Kidney glomerular epithelial cell (primary cell): ENCODE data around the gene LIPE.

ENCODE experiments used
- DNase-seq: peaks from one replicate; lab custom pipeline; 2025; lab: John Stamatoyannopoulos, UW

The LIPE gene

GRCh38 chr19:42380155-42380554 lies 47.0 kb downstream of the LIPE start:
- DNase-seq = no peak

DNA sequence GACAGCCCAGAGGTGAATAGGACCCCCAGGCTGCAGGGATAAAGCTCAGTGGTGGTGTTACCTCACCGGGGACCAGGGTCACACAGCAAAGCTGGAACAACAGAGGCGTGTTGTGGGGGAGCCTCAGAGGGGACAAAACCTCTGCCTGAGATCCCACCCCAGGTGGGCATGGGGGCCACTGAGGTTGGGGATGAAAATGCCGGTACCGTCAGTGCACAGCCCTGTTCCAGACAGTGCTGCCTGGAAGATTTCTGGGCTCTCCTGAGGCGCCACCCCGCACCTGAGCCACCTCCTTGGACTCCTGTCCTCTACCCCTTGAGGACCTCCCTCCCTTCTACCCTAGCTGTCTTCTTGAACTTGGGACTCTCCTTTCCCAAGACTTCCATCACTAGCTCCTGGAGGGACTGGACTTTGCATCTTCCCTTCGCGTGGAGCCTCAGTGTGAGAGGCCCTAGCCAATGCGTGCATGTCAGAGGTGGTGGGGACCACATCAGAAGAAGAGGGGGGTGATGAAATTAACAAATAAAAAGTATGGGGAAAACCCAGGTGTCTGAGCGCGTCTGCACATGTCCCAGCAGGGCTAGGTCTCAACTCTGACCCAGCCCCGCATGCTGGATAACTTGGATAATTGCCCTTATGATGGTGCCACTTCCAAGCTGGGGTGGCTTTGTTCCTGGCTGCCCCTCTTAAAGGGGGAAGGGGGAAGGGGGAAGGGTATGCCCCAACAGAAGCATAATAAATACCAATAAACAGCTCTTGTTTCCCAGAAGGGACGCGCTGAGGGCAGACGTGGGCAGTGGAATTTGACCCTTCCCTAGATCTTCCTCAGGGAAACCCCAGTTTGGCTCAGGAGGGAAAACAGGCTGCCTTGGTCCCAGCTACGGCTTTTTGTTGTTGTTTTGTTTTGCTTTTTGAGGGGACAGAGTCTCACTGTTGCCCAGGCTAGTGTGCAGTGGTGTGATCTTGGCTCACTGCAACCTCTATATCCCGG lies 48.7 kb downstream of the LIPE start:
- no peak for DNase-seq

- DNase-seq = no peak
Observed at GRCh38 chr19:42376177-42376555, 51.0 kb downstream of the LIPE start.

- no peak for DNase-seq
Observed at GRCh38 chr19:42375415-42376176, 51.6 kb downstream of the LIPE start.

DNA sequence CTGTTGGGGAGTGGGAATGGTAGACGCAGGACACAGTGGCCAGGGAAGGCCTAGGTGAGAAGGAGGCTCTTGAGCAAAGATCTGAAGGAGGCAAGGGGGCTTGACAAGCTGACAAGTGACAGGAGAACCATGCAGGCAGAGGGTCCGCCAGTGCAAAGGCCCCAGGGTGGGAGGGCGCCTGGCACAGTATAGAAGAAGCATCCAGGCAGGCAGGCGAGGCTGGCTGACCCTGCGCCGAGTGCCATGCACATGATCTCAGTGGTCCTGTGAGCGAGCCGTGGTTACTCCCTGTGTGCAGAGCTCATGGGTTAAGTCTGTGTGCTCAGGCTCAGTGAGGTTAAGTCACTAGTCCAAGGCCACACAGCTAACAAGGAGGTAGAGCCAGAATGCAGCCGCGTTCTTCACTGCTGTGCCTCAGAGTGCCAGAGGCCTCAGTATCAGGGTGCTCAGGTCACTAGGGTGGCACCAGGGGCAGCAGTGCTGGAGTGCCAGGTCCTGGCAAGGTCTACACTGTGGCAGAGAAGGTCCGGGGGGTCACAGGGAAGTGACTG lies 52.3 kb downstream of the LIPE start:
- DNase-seq = no peak

DNA sequence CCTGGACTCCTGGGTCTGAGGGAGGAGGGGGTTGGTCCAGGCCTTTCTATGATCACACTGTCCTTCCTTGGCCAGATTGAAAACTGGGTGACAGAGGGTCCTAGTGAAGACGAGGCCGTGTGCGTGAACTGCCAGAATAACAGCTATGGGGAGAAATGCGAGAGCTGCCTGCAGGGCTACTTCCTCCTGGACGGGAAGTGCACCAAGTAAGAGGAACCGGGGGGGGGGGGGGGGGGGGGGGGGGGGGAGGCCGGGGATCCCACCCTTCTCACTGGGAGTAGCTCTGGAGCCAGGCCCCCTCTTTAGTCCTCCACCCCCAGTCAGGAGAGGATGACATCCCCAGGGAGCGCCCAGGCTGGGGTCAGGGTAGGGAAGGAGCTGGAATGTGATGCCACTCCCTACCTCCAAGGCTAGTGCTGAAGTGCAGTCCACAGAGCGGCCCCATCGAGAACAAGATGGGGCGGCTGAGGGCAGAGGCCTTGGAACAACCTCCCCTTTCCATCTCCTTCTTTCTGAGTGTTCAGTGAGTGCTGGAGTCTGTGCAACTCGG lies 56.5 kb downstream of the LIPE start:
- no peak for DNase-seq

DNA sequence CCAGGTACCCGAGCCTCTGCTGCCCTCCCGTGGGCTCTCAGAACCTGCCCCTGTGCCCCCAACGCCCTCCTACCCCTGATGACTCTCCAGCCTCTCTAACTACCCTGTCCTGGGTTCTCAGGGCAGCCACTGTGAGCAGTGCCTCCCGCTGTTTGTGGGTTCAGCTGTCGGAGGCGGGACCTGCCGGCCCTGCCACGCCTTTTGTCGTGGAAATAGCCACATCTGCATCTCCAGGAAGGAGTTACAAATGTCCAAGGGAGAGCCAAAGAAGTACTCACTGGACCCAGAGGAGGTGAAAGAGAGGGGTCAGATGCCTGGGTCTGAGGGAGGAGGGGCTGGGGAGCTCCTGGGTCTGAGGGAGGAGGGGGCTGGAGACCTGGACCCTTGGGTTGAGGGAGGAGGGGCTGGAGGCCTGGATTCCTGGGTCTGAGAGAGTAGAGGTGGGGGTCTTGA lies 57.1 kb downstream of the LIPE start:
- no peak for DNase-seq

DNA sequence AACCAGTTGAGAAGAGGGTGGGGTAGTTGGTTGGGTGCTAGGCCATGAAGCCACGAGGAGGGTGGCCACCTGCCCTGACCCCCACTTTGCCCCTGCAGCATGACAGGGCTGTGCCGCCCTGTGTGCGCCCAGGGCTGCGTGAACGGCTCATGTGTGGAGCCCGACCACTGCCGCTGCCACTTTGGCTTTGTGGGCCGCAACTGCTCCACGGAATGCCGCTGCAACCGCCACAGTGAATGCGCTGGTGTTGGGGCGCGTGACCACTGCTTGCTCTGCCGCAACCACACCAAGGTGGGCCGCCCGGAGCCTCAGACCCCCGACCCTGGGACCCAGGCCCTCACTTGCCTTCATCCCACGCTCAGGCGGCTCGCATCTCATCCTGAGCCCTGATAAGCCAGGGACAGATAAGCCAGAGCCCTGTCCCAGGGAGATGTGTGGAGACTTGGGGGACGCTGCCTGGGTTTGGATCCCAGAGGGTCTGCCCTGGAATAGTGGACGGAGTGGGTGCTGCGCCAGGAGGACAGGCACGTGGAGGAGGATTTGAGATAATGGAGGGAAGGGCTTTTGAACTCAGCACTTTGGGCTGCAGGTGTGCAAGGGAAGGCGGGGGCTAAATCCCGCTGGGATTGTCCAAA lies 57.6 kb downstream of the LIPE start:
- DNase-seq = no peak

- no peak for DNase-seq
Observed at GRCh38 chr19:42368765-42369164, 58.4 kb downstream of the LIPE start.

GRCh38 chr19:42368360-42368759 lies 58.8 kb downstream of the LIPE start:
- no peak for DNase-seq

GRCh38 chr19:42367929-42368328 lies 59.3 kb downstream of the LIPE start:
- DNase-seq = no peak

DNA sequence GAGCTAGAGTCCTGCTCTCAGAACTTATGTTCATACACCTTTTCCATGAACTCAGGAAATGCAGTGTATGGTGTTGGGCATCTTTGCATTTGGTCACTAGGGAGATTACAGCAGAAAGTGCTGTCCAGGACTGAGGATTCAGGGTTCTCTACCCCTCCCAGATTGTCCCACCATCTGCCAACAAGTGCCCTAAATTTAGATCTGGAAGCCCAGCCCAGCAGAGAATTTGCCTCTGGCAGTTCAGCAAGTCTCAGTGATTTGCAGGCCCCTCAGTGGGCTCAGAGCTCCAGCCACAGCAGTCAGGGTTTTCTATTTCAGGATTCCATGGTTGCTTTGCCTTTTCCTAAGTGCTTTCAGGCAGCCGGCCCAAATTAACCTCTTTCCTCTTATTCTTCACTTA lies 60.5 kb downstream of the LIPE start:
- no peak for DNase-seq

GRCh38 chr19:42363614-42364346 lies 63.4 kb downstream of the LIPE start:
- DNase-seq = no peak

DNA sequence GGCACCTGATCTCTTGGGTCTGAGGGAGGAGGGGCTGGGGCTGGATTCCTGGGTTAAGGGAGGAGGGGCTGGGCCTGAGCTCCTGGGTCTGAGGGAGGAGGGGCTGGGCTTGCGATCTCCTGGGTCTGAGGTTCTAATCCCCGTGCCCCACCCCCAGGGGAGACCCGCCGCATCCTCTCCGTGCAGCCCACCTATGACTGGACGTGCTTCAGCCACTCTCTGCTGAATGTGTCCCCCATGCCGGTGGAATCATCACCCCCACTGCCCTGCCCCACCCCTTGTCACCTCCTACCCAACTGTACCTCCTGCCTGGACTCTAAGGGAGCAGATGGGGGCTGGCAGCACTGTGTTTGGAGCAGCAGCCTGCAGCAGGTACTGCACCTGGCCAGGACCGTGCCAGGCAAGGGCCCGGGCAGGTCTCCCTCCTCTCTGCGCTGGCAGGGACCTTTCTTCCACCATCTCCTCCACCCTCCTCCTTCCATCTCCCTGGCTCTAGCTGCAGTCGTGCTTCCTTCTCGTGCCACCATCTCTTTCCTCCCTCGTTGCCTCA lies 64.2 kb downstream of the LIPE start:
- no peak for DNase-seq

DNA sequence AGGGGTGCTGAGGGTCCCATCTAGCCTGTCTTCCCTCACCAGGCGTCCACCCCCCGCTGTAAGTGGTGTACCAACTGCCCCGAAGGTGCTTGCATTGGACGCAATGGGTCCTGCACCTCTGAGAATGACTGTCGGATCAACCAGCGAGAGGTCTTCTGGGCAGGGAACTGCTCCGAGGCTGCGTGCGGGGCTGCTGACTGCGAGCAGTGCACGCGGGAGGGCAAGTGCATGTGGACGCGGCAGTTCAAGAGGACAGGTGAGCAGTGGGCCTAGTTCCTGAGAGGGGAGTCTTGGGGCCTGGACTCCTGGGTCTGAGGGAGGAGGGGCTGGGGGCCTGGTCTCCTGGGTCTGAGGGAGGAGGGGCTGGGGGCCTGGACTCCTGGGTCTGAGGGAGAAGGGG lies 64.8 kb downstream of the LIPE start:
- DNase-seq = no peak

- DNase-seq = no peak
Observed at GRCh38 chr19:42361545-42361910, 65.7 kb downstream of the LIPE start.

GRCh38 chr19:42360787-42361544 lies 66.2 kb downstream of the LIPE start:
- no peak for DNase-seq

DNA sequence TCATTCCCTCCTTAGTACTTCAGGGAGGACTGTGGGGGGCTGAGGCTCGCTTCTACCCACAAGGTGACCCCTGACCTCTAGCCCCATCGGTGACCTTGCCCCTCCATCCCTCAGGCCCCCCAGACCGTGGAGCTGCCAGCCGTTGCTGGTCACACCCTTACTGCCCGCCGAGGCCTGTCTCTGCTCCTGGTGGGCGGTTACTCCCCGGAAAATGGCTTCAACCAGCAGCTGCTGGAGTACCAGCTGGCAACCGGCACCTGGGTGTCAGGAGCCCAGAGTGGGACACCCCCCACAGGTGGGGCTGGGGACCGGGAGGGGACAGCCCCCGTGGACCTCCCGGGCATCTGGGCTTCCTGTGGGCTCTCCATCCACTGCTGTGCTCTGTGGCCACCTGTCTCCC lies 69.9 kb downstream of the LIPE start:
- DNase-seq = no peak

- DNase-seq = no peak
Observed at GRCh38 chr19:42356686-42357085, 70.5 kb downstream of the LIPE start.

DNA sequence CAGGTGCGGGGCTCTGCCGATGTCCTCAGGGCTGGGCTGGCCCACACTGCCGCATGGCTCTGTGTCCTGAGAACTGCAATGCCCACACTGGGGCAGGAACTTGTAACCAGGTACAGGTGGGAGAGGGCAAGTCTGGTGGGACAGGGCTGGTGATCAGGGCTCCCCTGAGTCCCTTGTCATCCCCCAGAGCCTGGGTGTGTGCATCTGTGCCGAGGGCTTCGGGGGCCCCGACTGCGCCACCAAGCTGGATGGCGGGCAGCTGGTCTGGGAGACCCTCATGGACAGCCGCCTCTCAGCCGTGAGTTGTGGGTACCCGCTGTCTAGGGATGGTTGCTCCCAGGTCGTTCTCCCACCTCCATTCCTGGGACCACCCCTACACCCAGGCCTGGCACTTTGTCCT lies 71.3 kb downstream of the LIPE start:
- no peak for DNase-seq
